ENCODE results near the gene NARS2.

- TF ChIP-seq POLR2A (IDR thresholded peaks at IDR 0.05; ENCODE audit: low read depth, low read length): no peak
- no peak for TF ChIP-seq TAF1 (IDR thresholded peaks at IDR 0.05; ENCODE audit: low read depth, low read length)
- TF ChIP-seq POLR2AphosphoS5 (IDR thresholded peaks at IDR 0.05; ENCODE audit: low read depth, low read length): no peak
- TF ChIP-seq SPI1 (IDR thresholded peaks at IDR 0.05; ENCODE audit: low read depth, low read length): no peak
- TF ChIP-seq POU2F2 (IDR thresholded peaks at IDR 0.05; ENCODE audit: low read depth, low read length): no peak
- no peak for TF ChIP-seq PAX5 (IDR thresholded peaks at IDR 0.05; ENCODE audit: insufficient read depth, low read length, severe bottlenecking)
Observed at GRCh38 chr11:78429209-78429608, 145.5 kb downstream of the NARS2 start.

Data from GM12891 (cell line).